NOMO-1 treated with DMSO at 0.1 percent for 48 hours (cell line): Measurements from ENCODE around the gene CAPRIN2.

ENCODE experiments used
- DNase-seq: peaks from one replicate; lab custom pipeline; 2025; ENCODE audit not compliant: unreplicated experiment; lab: John Stamatoyannopoulos, UW

CAPRIN2 gene

GRCh38 chr12:30754750-30755394 lies at the start of gene CAPRIN2:
Gene CAPRIN2, minus strand, starts transcription at chr12:30754951. Its CDS starts 1,431 bp downstream, at chr12:30753520.
- DNase-seq = peak; percentile 93

- no peak for DNase-seq
Measured at GRCh38 chr12:30797689-30798088, 42.9 kb upstream of the CAPRIN2 start.

GRCh38 chr12:30796891-30797371 lies 42.2 kb upstream of the CAPRIN2 start:
- DNase-seq = no peak

DNA sequence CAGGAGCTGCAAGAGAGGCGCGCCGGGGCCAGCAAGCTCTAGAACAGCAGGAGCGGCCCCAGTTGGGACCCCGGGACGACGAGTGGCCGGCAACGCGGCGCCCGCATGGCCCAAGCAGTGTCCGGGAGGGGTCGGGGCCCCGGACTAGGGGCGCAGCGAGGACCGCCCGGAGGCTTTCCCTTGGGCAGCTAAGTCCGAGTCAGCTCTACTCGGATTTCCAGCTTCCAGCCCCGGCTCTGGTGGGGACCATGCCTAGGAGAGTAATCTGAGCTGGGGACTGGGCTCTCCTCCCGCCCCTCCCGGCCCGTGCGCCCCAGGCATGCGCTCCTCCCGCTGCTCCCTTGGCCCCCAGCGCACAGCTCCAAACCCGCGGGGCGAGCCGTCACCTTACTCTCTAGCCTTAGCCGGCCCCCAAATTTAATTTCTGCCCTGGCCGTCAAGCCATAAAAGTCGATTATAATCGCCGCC lies 41.6 kb upstream of the CAPRIN2 start:
- no peak for DNase-seq

GRCh38 chr12:30795410-30796312 lies 40.9 kb upstream of the CAPRIN2 start:
- DNase-seq = peak; percentile 47

DNA sequence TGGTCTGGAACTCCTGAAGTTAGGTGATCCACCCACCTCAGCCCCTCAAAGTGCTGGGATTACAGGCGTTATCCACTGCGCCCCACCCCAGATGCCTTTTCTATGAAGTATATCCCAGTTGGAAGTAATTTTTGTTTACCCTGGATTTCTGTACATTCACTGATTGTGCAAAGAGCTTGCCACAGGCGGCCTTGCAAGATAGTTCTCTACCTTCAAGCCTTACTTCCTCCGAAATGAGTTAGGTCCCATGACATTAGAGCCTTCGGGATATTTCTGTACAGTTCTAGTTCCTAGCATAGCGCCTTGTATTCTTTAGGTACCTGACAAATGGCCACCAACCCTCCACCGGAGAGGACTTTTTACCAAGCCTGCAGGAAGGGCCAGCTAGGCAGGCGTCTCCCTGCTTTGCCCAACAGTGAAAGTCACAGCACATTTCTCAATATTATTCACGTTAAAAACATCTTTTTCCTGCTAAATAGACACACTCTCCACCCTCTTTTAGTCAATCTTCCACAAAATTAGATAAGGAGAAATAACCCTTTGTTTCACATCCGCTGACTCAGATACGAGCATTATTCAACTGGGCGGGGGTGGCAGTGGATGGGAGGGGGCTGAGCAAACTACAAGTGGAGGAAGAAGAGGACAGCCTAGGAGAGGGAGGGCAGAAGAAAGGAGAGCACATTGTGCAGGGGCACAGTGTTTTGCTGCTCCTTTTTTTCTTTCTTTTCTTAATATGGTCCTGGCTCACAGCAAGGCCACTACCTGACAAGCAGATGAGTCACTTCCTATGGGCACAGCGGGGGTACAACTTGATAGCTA lies 40.0 kb upstream of the CAPRIN2 start:
- DNase-seq = peak; percentile 72

DNA sequence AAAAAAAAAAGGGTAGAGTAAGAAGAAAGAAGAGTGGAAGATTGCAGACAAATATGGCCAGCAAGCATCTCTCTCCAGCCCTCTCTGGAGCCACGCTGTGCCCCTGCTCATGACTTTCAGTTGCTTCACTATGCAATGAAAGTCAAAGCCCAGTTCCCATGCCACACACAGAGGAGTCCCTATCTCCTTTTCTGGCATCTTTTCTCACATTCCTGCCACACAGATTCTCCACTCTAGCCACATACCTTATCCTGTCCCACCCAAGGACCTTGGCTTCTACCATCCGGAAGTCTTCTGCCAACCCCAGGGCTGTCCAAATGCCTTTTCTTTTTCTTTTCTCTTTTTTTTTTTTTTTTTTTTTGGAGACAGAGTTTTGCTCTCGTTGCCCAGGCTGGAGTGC lies 39.3 kb upstream of the CAPRIN2 start:
- DNase-seq = no peak

DNA sequence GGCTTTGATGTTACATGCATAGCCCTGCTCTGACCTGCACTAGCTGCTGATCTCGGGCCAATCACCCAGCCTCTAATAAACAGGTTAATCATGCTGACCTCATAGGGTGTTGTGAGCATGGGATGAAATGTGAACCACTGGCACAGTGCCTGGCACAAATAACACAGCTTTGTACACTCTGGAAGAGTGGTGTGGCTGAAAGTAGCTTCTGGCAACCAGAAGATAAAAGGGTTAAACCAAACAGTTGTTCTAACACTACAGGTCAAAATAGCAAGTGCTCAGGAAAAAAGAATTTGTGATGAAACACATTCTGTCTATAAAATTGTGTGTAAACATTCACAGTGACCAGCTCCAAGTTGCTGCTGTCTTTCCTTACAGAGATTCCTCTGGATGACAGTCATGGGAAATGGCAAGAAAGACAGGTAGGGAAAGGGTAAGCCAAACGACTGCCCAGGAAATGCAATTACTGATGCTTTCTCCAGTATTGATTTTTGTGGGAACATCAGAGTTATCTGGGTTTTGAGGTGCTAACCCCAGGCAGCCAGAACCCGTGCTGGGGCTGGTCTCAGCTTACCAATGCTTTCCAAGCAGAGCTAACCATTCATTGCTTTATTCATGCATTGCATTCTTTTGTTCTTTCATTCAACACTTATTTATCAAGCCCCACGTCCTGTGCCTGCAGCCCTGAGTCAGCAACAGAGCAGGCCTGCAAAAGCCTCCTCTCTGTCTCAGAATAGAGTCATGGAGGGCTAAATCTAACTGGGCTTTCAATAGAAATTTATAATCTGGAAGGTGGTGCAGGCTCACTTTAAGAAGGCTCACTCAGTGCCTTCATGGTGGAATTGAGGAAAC lies 38.1 kb upstream of the CAPRIN2 start:
- no peak for DNase-seq

DNA sequence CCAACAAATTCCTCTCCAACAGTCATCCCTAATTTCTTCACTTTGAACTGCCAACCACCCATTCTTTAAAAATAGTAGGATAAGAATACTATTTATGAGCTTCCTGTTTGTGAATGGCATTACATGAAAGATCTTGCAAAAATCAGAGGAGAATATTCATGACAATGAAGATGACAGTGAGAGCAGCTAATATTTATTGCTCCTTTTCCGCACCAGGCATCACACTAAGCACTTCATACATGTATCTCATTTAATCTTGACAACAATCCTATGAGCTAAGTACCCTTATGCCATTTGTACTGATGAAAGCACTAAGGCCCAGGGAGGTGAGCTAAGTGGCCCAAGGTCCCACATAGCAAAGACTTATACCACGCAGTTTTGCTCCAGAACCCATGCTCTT lies 37.3 kb upstream of the CAPRIN2 start:
- no peak for DNase-seq

DNA sequence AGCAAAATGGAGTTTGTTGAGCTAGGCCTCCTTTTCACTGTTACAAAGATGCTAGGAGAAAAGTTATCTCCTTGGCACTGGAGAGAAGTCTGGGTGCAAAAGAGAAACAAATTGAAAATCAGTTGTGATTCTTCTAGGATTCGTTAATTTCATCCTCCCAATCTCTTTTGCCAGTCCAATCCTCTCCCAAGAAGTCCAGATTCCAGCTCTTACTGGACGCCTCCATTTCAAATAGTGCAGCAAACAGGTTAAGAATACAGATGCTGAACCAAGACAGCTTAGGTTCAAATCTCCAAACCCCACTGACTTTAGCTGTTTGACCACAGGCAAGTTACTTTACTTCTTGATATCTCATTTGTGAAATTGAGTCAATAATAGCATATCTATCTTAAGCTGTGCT lies 34.0 kb upstream of the CAPRIN2 start:
- DNase-seq = no peak

DNA sequence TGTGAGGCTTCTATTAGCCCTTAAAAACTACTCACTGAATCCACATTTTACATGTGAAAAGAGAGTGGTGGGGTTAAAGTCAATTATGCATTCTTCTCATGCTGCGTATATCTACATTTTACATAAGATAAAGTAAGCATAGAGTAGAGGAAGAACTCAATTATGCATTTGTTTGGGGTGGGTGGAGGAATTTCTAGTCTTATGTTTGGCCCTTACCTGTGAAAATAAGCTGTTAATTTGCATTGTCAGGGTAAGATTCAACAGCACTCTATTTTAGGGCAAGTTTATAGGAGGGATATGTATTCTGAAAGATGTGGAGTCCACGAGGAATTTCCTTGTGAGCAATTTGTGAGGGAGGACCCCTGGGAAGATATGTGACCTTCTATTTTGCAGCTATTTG lies 30.9 kb upstream of the CAPRIN2 start:
- DNase-seq = no peak

DNA sequence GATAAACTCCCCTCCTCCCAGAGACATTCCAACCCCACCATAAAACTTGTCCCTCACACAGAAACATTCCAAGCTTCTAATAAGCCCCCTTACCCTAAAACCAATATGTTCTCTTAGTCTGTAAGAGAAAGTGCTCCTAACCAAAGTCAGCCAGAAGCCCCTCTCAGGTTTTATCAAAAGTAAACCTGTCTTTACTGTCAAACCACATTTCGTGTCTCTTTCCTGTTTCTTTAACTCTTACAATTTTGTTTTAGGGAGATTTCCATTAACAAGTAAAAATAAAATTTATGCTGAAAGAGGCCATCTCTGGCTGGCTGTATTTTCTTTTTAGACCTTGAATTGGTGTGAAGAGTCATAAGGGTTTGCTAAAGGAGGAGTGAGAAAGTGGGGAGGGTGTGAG lies 29.8 kb upstream of the CAPRIN2 start:
- no peak for DNase-seq

GRCh38 chr12:30783946-30784345 lies 29.2 kb upstream of the CAPRIN2 start:
- DNase-seq = no peak

DNA sequence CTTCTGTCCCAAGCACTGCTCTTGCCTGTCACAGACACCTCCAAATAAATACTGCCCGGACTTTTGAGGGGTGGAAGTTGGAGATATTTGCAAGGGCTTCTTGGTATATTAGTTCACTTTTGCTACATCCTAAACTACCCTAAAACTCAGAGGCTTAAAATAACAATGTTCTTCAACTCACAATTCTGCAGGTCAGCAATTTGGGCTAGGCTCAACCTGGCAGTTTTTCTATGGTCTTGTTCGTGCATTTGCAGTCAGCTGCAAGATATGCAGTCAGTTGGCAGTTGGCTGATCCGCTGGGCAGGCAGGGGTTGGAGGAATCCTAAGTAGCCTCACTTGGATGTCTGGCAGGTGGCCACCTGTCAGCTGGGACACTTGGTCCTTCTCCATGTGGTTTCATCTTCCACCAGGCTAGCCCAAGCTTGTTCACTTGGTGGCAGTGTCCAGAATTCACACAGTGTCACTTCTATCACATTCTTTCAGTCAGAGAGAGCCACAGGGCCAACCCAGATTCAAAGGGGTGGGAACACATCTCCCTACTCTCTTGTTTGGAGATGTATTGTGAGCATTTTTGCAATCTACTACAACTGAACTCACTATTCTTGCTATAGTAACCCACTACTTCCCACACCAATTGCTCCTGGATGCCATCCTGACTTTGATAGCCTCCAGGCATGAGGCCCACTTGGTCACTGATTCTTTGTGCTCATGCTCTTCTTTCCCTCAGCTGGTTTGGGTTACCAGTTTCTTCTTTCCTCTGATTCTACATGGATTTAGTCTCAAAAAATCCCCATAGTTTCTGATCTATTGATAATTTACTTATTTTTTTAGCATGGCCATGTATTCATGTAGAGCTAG lies 27.8 kb upstream of the CAPRIN2 start:
- no peak for DNase-seq

DNA sequence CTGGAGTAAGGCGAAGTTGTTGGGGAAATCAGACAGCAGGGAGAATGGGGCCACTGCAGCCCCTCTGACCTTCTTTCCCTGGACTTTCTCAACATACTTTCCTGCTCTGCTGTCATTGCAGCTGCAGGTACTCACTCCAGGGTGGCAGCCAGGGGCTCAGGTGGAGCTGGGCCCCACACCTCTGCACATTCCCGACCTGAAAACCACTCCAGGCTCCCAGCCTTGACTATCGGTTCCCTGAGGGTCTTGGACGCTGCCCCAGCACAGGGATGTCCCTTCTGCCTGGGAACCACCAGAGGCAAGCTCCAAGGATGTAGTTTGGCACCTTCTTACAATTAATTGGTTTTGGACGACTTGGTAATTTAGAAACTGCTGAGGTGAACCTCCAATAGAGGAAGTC lies 24.8 kb upstream of the CAPRIN2 start:
- DNase-seq = no peak

DNA sequence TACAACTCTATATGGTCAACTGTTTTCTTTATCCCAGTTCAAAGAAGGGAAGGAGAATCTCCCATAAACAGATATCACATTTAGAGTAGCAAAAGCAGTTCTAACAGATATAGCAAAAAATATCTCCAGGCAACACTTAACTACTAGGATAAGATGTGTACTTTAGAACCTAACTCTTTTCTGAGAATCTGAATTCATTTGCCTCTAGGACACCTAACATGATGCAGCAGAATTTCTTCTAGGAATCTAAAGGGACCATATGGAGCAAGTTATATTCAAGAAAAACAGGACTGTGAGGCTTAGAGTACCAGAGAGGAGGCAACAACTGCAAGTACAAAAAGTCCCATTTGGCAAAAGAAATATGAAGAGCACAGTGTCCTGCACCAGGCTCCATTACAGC lies 24.4 kb upstream of the CAPRIN2 start:
- DNase-seq = no peak

DNA sequence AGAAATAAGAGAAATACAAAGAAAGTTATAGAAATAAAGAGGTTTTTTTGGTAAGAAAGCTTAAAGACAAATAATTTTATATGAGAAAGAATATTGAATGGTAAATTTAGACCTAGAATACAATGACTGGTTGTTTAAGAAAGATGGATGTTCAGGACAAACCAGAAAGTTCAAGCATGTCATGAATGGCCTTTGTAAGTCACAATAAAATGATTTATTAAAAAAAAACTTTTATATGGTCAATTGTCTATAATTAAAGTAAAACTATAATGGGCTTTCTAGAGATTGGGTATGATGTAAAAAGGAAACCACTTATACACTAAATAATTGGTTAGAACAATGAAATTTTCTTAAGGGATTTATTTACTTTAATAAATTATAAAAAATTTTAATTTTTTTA lies 19.8 kb upstream of the CAPRIN2 start:
- no peak for DNase-seq

GRCh38 chr12:30769802-30770201 lies 15.1 kb upstream of the CAPRIN2 start:
- DNase-seq = no peak

GRCh38 chr12:30764251-30764650 lies 9.5 kb upstream of the CAPRIN2 start:
- no peak for DNase-seq
